Stimulated activated CD4-positive, alpha-beta T cell treated with anti-CD3 and anti-CD28 coated beads, Interleukin-15, amount 100 ng/mL, for 48 hours (primary cell): ENCODE data around the gene FRK.
"Not testable (repeated sequence)": the region's sequence is repeated elsewhere in the genome, so short reads cannot be mapped to it uniquely, and the experiment has no call there.

Experiments
- DNase-seq, 2 donors: peaks; one replicate each; pipeline ENCODE4 v3.0.0-alpha.2; 2020; ENCODE audit warnings: low read depth in 2 of 2

Gene FRK

GRCh38 chr6:116074732-116075390 is 14.2 kb upstream of the FRK start:
- no peak for DNase-seq

GRCh38 chr6:116073765-116074440 is 13.2 kb upstream of the FRK start:
- DNase-seq, result no peak

GRCh38 chr6:116072368-116072767 is 11.7 kb upstream of the FRK start:
- DNase-seq, result no peak

- no peak for DNase-seq
These were observed 10.1 kb upstream of the FRK start for GRCh38 chr6:116070616-116071389.

- DNase-seq, result no peak
These were observed 9.4 kb upstream of the FRK start for GRCh38 chr6:116070101-116070500.

GRCh38 chr6:116066789-116067188 is 6.1 kb upstream of the FRK start:
- DNase-seq, result no peak

GRCh38 chr6:116064666-116065065 is 4.0 kb upstream of the FRK start:
- no peak for DNase-seq

GRCh38 chr6:116062496-116062895 is 1.8 kb upstream of the FRK start:
- DNase-seq, result no peak

- DNase-seq, result no peak
These were observed 749 bp downstream of the FRK start for GRCh38 chr6:116059713-116060571.

- DNase-seq, result no peak
These were observed 2.9 kb downstream of the FRK start for GRCh38 chr6:116057766-116058165.

- no peak for DNase-seq
These were observed 5.2 kb downstream of the FRK start for GRCh38 chr6:116055513-116055912.

- DNase-seq, result no peak
These were observed 9.4 kb downstream of the FRK start for GRCh38 chr6:116051244-116051643.

- DNase-seq, result no peak
These were observed 10.0 kb downstream of the FRK start for GRCh38 chr6:116050737-116051136.

GRCh38 chr6:116049321-116049720 is 11.4 kb downstream of the FRK start:
- no peak for DNase-seq

GRCh38 chr6:116047173-116047933 is 13.3 kb downstream of the FRK start:
- DNase-seq, result no peak

GRCh38 chr6:116046737-116047136 is 14.0 kb downstream of the FRK start:
- DNase-seq, result no peak

- DNase-seq, result not testable (repeated sequence)
These were observed 14.4 kb downstream of the FRK start for GRCh38 chr6:116046272-116046671.

GRCh38 chr6:116041934-116042333 is 18.8 kb downstream of the FRK start:
- DNase-seq, result no peak

GRCh38 chr6:116040993-116041392 is 19.7 kb downstream of the FRK start:
- no peak for DNase-seq

GRCh38 chr6:116036885-116037284 is 23.8 kb downstream of the FRK start:
- no peak for DNase-seq
